Activated CD8-positive, alpha-beta memory T cell treated with anti-CD3 and anti-CD28 coated beads, Interleukin-2, amount 50 U/mL, for 24 hours (primary cell): ENCODE measurements around the gene AK9.

Source experiments
- DNase-seq: peaks from one replicate; pipeline ENCODE4 v3.0.0-alpha.2; 2020; ENCODE audit errors: extremely low read depth

The AK9 gene

DNA sequence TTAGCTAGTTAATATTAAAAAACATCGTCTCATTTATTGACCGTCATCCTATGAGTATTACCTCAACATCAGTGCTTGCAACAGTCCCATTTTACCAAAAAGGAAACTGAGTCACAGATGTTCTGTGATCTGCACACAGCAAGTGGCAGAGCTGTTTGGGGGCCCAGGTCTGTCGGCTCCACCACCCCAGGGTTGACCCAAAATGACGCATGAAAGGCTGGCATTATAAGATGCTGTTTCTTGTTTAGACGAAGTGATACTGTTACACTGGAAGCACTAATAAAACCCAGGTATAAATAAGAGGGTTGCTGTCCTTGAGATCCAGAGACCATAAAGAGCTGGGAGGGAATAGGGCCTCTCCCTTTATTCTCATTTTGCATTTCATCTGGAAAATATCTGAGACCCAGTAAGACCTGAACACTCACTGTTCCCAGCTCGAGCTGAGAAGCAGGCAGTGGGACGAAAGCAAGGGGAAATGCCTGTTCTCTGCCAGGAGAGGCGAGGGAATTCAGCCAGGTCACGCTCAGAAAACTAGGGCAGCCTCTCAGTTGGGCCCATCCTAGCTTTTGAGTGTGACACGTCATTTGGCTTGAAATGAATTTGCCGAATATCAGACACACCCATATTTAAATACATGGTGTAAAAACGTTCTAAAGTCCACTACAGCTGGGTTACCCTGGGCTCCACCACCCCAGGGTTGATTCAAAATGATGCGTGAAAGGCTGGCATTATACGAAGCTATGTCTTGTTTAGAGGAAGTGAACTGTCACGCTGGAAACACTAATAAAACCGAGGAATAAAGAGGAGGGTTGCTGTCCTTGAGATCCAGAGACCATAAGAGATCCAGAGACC is 234.1 kb downstream of the AK9 start:
- DNase-seq: no peak

DNA sequence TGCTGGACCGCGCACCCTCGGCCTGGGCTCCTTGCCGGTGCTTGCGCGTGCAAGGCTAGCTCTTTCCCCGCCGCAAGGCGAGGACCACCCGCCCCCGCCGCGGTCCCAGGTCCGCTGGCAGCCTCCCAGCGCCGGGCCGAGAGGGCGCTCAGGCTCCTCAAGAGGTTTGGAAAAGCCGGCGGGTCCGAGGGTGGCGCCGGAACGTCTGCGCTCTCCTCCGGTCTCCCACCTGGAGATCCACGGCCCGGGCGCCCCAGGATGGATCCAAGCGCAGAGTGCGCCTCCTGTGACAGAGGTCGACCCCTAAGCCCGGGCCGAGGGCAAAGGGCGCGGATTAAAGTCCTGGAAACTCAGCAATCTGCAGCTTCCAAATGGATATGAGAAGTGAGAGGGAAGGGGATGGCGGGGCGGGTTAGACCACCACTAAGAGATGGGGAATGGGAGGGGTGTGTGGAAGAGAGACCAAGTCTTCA is 234.9 kb downstream of the AK9 start:
- DNase-seq: no peak

DNA sequence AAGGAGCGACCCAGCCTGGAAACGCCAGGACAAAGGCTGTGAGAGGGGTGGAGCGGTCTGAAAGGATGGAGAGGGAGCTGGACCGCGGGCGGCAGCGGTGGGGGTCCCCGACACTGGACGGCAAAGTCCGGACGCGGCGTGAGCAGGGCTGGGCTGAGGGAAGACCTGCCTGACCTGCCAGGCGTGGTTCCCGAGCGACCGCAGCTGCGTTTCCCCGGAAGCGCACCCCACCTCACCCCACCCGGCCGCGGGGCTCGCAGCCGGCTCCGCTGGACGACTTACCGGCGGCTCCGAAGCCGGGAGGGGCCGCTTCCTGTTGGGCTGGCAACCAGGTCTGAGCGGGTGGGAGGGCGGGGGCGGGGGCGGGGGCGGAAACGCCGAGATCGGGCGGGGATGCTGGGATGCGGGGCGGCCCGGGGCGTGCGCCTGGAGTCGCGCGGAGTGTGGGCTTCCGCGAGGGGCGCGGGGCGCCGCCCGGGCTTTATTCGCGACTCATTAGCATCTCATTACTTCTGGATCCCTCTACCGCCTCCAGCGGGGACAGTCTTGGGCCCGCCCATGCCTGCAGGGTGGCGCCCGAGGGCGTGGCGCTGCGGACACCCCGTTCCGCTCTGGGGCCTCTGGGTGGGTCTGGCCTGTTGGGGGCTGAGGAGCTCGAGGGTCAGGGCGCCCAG is 235.4 kb downstream of the AK9 start, which contains the start of gene MICAL1:
Gene MICAL1, minus strand, starts transcription at position 336 of the 674 bp plus-strand sequence. CDS start 1,576 bp downstream, outside the sequence.
- peak; percentile 14 for DNase-seq

DNA sequence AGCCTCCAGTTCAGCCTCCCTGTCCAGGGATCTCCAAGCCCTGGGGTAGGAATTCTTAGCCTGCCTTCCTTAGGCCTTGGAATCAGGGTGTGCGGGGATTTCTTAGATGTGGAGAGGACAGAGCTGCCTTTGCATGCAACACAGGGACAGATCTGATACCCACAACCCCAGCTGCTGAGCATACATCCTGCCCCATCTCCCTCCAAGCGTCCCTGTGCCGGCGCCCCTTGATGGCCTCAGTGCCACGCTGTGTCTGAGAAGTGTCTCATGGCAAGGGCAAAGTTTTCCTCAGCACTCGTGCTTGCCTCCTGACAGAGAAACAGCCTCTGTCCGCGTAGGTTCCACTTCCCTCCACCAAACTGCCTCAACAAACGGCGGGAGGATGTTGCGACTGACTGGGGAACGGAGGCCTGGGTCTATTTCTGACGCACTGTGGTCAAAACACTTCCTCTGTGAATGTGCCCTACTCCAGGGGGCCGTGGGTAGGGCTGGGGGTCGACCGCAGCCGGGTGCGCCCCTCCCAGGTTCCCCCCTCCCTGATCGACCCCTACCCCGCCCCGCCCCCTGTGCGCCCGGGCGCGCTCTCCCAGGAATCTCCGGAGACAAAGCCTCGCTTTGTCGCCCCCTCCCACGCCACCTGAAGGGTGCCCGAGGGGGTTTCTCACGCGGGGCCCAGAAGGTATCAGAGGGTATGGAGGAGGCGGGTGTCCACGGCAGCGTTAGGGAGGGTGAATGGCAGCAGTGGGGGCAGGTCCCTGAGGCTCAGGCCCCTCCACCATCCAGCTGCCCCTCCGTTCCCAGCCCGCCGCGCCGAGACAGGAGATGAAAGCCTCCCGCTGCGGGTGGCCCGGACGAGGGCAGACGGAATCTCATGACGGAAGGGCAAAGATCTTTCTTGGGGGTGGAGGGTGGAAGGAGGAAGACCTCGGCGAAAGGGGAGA is 236.2 kb downstream of the AK9 start:
- peak; percentile 40 for DNase-seq

GRCh38 chr6:109453594-109454495 is 237.2 kb downstream of the AK9 start:
- no peak for DNase-seq

GRCh38 chr6:109453156-109453555 is 237.8 kb downstream of the AK9 start:
- no peak for DNase-seq

DNA sequence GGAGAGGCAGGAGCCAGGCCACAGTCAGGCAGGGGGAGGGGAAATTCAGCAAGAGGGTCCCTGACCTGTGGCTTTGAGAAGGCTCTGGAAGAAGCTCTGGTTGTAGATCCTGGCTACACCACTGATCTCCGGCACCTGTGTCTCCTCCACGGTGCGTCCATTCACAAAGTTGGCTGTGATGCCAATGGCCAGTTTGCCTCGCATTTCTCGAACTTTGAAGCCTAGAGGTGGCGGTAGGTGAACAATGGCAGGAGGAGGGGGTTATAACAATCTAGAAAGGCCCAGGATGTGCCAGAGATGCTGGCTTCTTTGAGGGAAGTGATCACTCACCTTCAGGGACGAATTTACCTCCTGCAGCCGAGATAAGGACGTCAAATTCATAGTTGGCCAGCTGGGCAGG is 238.8 kb downstream of the AK9 start:
- no peak for DNase-seq

- no peak for DNase-seq
Measured at GRCh38 chr6:109451376-109451775, 239.6 kb downstream of the AK9 start.

DNA sequence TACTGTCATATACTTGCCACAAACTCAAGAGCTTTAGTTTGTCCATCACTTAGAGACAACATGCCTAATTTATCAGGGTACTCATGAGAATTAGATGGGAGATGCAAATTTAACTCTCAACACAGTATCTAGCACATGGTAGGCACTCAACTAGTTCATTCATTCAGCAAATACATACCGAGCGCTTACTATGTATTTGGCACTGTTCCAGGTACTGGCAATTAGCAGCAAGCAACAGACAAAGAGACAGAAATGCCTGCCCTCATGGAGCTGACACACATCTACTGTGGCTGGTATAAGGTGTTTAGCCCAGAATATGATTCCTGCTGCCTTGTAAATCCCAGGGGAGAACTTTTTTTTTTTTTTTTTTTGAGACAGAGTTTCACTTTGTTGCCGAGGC is 240.2 kb downstream of the AK9 start:
- DNase-seq: no peak

- no peak for DNase-seq
Measured at GRCh38 chr6:109449795-109450673, 241.0 kb downstream of the AK9 start.

DNA sequence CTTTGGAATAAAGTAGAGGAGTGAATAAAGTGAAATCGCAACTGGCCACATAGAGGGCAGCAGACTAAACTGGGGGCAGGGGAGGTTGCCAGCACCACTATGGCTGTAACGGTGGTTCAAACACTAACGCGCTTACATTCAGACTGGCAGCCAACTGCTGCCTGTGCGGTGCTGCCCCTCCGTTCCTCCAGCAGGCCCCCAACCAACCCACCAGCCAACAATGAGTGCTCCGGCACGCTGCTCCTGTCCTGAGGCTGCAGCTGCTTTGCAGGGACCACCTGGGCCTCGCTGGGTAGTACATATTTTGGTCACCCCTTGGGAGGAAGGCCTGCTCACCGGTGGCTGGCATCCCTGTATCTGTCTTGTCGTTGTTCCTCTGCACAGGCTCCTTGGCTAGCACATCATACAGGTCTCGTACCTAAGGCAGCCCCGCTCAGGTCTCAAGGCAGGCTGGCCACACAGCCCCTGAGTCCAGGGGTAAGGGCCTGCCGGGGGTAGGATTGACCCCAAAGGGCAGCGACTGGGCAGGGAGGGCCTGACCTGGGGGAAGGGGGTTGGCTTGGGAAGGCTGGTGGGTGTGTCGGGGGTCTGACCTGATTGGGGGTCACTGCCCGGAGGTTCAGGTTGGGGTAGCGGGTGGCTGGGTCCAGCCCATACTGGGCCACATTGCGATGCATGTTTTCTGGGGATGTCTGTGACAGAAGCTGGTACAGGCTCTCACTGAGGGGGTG is 241.8 kb downstream of the AK9 start:
- no peak for DNase-seq

- no peak for DNase-seq
Measured at GRCh38 chr6:109448615-109449014, 242.4 kb downstream of the AK9 start.

DNA sequence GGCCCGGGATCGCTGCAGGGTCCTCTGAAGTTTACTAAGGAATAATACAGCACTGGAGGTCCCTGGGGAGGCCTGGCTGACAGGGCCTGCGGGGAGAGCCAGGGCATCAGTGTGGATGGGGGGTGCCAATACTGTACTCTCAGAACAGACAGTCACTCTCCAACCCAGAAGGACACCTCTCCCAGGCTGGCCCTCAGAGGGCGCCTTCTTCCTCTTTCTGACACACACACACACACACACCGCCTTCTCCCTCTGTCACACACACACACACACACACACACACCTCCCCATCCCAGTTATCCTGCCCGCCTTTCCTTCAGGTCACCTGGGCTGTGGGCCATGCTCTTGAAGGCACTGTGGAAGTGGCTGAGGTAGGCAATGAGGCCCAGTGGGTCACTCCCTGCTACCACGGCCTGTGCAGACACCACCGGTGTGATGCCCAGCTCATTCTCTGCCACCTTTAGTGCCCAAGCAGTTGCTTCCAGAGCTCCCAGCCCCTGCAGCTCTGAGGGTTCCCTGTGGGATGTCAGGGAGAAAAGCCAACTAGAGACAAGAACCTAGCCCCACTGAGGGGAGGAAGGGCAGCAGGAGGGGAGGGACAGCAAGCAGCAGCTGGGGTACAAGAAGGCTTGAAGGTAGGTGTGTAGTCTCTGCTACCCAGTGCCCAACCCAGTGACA is 243.0 kb downstream of the AK9 start:
- no peak for DNase-seq

DNA sequence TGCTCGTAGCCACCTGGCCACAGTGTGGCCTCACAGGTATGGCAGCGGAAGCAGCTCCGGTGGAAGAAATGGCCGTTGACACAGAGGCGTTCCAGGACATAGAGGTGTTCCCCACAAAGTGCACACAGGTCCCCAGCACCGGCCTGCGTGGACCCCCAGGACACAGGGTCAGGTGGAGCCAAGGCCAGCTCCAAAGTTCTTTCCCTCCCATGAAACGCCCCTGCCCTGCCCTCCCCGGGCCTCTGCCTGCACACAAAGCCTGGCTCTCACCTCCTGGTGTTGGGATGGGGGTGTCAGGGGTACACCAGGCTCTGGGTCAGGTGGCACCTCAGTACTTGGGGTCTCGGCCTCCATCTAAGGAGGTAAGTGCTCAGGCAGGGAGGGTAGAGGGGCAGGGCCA is 243.9 kb downstream of the AK9 start:
- no peak for DNase-seq

- DNase-seq: no peak
Measured at GRCh38 chr6:109446541-109446940, 244.5 kb downstream of the AK9 start.

DNA sequence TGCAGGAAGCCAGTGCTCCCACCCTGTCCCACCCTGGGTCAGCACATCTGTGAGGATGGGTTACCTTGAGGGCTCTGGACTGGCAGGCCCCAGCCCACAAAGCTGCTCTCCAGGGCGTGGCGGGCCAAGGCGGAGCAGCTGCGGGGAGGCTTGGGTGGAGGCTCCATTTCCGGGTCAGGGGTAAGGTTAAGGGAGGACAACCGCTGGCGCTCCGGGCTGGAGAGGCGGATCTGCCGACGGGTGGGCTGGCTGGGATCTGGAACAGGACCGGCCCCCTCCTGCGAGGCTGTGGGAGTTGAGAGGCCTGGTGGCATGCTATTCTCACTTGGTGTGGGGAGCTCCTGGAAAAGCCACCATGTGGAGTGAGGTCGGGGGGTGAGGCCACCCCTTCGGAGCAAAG is 244.9 kb downstream of the AK9 start:
- DNase-seq: no peak

- DNase-seq: no peak
Measured at GRCh38 chr6:109445382-109445781, 245.6 kb downstream of the AK9 start.

GRCh38 chr6:109443425-109443950 is 247.5 kb downstream of the AK9 start:
- DNase-seq: no peak
